Measurements from ENCODE around the gene SHTN1. TPM values are rescaled to one million over a fixed set of nuclear protein-coding genes. Genes with fewer than 3 reads are reported as not detected.

The SHTN1 gene
- total and polyA plus RNA-seq, 2 donors (not counting 3 experiments of a cell fraction or from before 2014, with no cell fraction given) = 4.8 to 36.5 TPM

DNA sequence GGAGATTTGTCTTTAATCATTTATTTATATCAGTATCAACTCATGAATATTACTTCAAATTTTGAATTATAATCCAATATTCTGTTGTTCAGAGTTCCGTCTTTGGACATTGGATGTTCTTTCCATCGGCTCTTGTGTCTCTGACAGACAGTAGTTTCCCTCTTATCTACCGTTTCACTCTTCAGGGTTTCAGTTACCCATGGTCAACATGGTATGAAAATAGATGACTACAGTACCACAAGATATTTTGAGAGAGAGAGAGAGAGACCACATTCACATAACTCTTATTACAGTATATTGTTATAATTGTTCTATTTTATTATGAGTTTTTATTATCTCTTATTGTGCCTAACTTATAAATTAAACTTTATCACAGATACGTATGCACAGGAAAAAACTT is 6.8 kb downstream of the SHTN1 start:
- intact Hi-C loops (cut with micrococcal nuclease) (no loop called here), dilution Hi-C loops (cut with MboI; ENCODE audit: extremely low pct_ligation_motif_present, low sequenced_read_pairs) (no loop called here)
- H3K27ac ChIP-seq (ENCODE audit: insufficient read depth, low read depth, low read length) = no peak overlapping the region
- no peaks in the 10 kb centered on the region for H3K9me1 ChIP-seq (replicated peaks; ENCODE audit: control insufficient read depth, extremely low read depth, insufficient read depth, low read length)
- TF ChIP-seq POLR2A (IDR thresholded peaks at IDR 0.05; ENCODE audit: low read depth, low read length) = no peak
- TF ChIP-seq POLR2AphosphoS5 (IDR thresholded peaks at IDR 0.05; ENCODE audit: insufficient read depth, low read depth, low read length) = no peak
- TF ChIP-seq MYC (IDR thresholded peaks at IDR 0.05; ENCODE audit: low read depth, low read length) = no peak
- no peak for TF ChIP-seq FOS (IDR thresholded peaks at IDR 0.05; ENCODE audit: borderline replicate concordance, insufficient read depth, low read length)
- TF ChIP-seq JUN (IDR thresholded peaks at IDR 0.05; ENCODE audit: borderline replicate concordance, insufficient read depth, insufficient read length, low read depth) = no peak
- TF ChIP-seq, protein P1, sequence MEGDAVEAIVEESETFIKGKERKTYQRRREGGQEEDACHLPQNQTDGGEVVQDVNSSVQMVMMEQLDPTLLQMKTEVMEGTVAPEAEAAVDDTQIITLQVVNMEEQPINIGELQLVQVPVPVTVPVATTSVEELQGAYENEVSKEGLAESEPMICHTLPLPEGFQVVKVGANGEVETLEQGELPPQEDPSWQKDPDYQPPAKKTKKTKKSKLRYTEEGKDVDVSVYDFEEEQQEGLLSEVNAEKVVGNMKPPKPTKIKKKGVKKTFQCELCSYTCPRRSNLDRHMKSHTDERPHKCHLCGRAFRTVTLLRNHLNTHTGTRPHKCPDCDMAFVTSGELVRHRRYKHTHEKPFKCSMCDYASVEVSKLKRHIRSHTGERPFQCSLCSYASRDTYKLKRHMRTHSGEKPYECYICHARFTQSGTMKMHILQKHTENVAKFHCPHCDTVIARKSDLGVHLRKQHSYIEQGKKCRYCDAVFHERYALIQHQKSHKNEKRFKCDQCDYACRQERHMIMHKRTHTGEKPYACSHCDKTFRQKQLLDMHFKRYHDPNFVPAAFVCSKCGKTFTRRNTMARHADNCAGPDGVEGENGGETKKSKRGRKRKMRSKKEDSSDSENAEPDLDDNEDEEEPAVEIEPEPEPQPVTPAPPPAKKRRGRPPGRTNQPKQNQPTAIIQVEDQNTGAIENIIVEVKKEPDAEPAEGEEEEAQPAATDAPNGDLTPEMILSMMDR (IDR thresholded peaks at IDR 0.05; ENCODE audit: extremely low read depth in 1 of 2, insufficient read depth in 1 of 2, low read depth in 1 of 2, low read length in 2 of 2) = no peak
- TF ChIP-seq, protein P2, sequence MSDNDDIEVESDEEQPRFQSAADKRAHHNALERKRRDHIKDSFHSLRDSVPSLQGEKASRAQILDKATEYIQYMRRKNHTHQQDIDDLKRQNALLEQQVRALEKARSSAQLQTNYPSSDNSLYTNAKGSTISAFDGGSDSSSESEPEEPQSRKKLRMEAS (IDR thresholded peaks at IDR 0.05; ENCODE audit: insufficient read depth, insufficient read length) = no peak
- CTCF ChIA-PET = interaction anchor here (0.7 to 1.6 kb wide), 2 partner anchors 13 to 201 kb away, joined by 3 read pairs; no protein-coding TSS in a partner anchor
- BruUV-seq (replicated peaks) = no TSS peak
- H3K36me3 ChIP-seq (ENCODE audit: control insufficient read depth in 2 of 2, extremely low read depth in 1 of 2, insufficient read depth in 2 of 2, low read length in 2 of 2) = no peaks in the 10 kb centered on the region
- FAIRE-seq (no peak), DNase-seq (ENCODE audit: low read depth, low spot score) (no peak)
- POLR2A ChIA-PET = no interaction called here
- H3K9me3 ChIP-seq (replicated peaks; ENCODE audit: control insufficient read depth, insufficient read depth, low read length) = no peaks in the 10 kb centered on the region
- H3K4me3 ChIP-seq (replicated peaks in 1 of 3; ENCODE audit: insufficient read depth in 1 of 3, low read depth in 1 of 3, low read length in 3 of 3) = no peak overlapping the region
- no peak overlapping the region for H2AFZ ChIP-seq (ENCODE audit: low read depth, low read length)
- no peaks in the 10 kb centered on the region for H4K20me1 ChIP-seq (replicated peaks; ENCODE audit: control insufficient read depth, extremely low read depth, insufficient read depth, low read length)
- H3K9ac ChIP-seq (replicated peaks; ENCODE audit: extremely low read depth, insufficient read depth, low read length) = no peak overlapping the region
- peaks cover 53% of the 10 kb centered on the region for H3K79me2 ChIP-seq (ENCODE audit: control insufficient read depth, insufficient read depth, low read length)
- H3K4me2 ChIP-seq (ENCODE audit: insufficient read depth, low read length) = no peak overlapping the region
- H3K4me1 ChIP-seq (ENCODE audit: control insufficient read depth, extremely low read depth, insufficient read depth, low read length) = no peaks in the 10 kb centered on the region
- no peaks in the 10 kb centered on the region for H3K27me3 ChIP-seq (ENCODE audit: control insufficient read depth in 2 of 2, insufficient read depth in 2 of 2, low read length in 2 of 2)
